HCT116 (cell line): ENCODE measurements around the gene RHD. TPM values are rescaled to one million over a fixed set of nuclear protein-coding genes. Genes with fewer than 3 reads are reported as not detected.
"Not testable (repeated sequence)": the region's sequence is repeated elsewhere in the genome, so short reads cannot be mapped to it uniquely, and the experiment has no call there.

ENCODE experiments used
- ATAC-seq: fragments of 200-7000 bp; cut with Tn5 transposase; 2 replicates; pipeline ENCODE4 v1.9.1; 2020; ENCODE audit warnings: mild to moderate bottlenecking, moderate library complexity
- BruUV-seq: library from RNA; stranded (reverse); fragments of 400-500 nt; replicated peaks from 2 replicates; lab custom pipeline; 2021; lab: Mats Ljungman, UMichigan
- CTCF ChIA-PET: fragments of 300-600 bp; sonication (Branson Sonifier 250); formaldehyde crosslinking; loops from one replicate; lab custom pipeline; 2021; ENCODE audit warnings: antibody characterized with exemption; lab: Charles Lee
- POLR2A ChIA-PET: fragments of 300-600, 350-600 bp; sonication (Branson Sonifier 250); formaldehyde crosslinking; loops from one replicate; lab custom pipeline; 2021; ENCODE audit warnings: antibody characterized with exemption; lab: Charles Lee
- RAD21 ChIA-PET, 2 experiments: fragments of 300-600 bp; sonication (Branson Sonifier 250); formaldehyde crosslinking; loops; one replicate each; lab custom pipeline; 2023; ENCODE audit warnings: low total read pairs in 2 of 2; ENCODE audit not compliant: uncharacterized antibody in 2 of 2, unreplicated experiment in 2 of 2, low non-redundant PET in 1 of 2; lab: Charles Lee
- DNase-seq: peaks from one replicate; pipeline ENCODE4 v3.0.0-alpha.2; 2010; ENCODE audit warnings: low read depth, low spot score
- H2AFZ ChIP-seq: fragments of 200-600 bp; shearing (Covaris generic), sonication (generic); 2 replicates; pipeline ENCODE4 v1.6.1; 2017; ENCODE audit warnings: low read depth, mixed run types, mixed read lengths, antibody characterized with exemption, low read length; ENCODE audit not compliant: poor library complexity, severe bottlenecking
- H3K27ac ChIP-seq: 2 replicates; pipeline ENCODE4 v1.5.1; 2012; ENCODE audit warnings: low read depth, low read length
- H3K27me3 ChIP-seq: fragments of 200-600 bp; sonication (generic); 2 replicates; pipeline ENCODE4 v1.6.1; 2016; ENCODE audit warnings: mixed run types, low read length, mixed read lengths; ENCODE audit not compliant: insufficient read depth
- H3K36me3 ChIP-seq, 2 experiments: fragments of 200-500 bp in 1 of 2; fragments of 200-600 bp in 1 of 2; sonication (Bioruptor generic) in 1 of 2; sonication (generic) in 1 of 2; 2 replicates each; pipeline versions ENCODE4 v1.5.1 to v1.6.1; 2014 to 2016; ENCODE audit warnings: low read length in 2 of 2, inconsistent platforms in 1 of 2, mixed read lengths in 1 of 2, mixed run types in 1 of 2; ENCODE audit not compliant: insufficient read depth in 2 of 2, control insufficient read depth in 1 of 2
- H3K4me1 ChIP-seq, 2 experiments: fragments of 200-600 bp in 1 of 2; sonication (generic) in 1 of 2; 2 replicates each; pipeline versions ENCODE4 v1.5.1 to v1.6.1; 2012 to 2017; ENCODE audit warnings: low read length in 2 of 2, inconsistent platforms in 1 of 2, mild to moderate bottlenecking in 1 of 2, mixed read lengths in 1 of 2, mixed run types in 1 of 2, moderate library complexity in 1 of 2; ENCODE audit not compliant: insufficient read depth in 2 of 2, control insufficient read depth in 1 of 2
- H3K4me2 ChIP-seq: fragments of 200-600 bp; sonication (generic); 2 replicates; pipeline ENCODE4 v1.6.1; 2017; ENCODE audit warnings: mixed run types, low read length, mixed read lengths
- H3K4me3 ChIP-seq, 2 experiments: fragments of 200-600 bp in 1 of 2; sonication (generic) in 1 of 2; replicated peaks in 1 of 2; 2 replicates each; pipeline ENCODE4 v1.5.1; 2011 to 2016; ENCODE audit warnings: low read length in 2 of 2, control low read depth in 1 of 2, low read depth in 1 of 2, mild to moderate bottlenecking in 1 of 2, mixed read lengths in 1 of 2, mixed run types in 1 of 2
- H3K79me2 ChIP-seq: fragments of 200-600 bp; sonication (generic); 2 replicates; pipeline ENCODE4 v1.6.1; 2017; ENCODE audit warnings: mild to moderate bottlenecking, mixed run types, low read length, moderate library complexity, mixed read lengths; ENCODE audit not compliant: insufficient read depth
- H3K9ac ChIP-seq: fragments of 200-600 bp; sonication (generic); 2 replicates; pipeline ENCODE4 v1.6.1; 2016; ENCODE audit warnings: low read length, mixed read lengths
- H3K9me2 ChIP-seq: fragments of 200-600 bp; sonication (generic), shearing (Covaris generic); 2 replicates; pipeline ENCODE4 v1.6.1; 2017; ENCODE audit warnings: mixed run types, mild to moderate bottlenecking, moderate library complexity; ENCODE audit not compliant: insufficient read depth
- H3K9me3 ChIP-seq, 2 experiments: fragments of 200-500 bp in 1 of 2; fragments of 200-600 bp in 1 of 2; sonication (Bioruptor generic) in 1 of 2; sonication (generic) in 1 of 2; 2 replicates each; pipeline ENCODE4 v1.6.1; 2014 to 2017; ENCODE audit warnings: low read length in 2 of 2, mixed read lengths in 2 of 2, inconsistent platforms in 1 of 2, low read depth in 1 of 2, mild to moderate bottlenecking in 1 of 2, mixed run types in 1 of 2, moderate library complexity in 1 of 2; ENCODE audit not compliant: control insufficient read depth in 1 of 2, insufficient read depth in 1 of 2
- H4K20me1 ChIP-seq: fragments of 200-600 bp; sonication (generic), shearing (Covaris generic); 2 replicates; pipeline ENCODE4 v1.6.1; 2017; ENCODE audit warnings: mixed run types, mild to moderate bottlenecking, moderate library complexity; ENCODE audit not compliant: insufficient read depth
- intact Hi-C: fragments of 100-400 bp; cut with micrococcal nuclease; formaldehyde crosslinking; loops from 2 replicates; pipeline ENCODE4 v1.10.0; 2022
- total RNA-seq: library from RNA; stranded (reverse); gene quantifications from one replicate; pipeline ENCODE4 v1.2.1, GENCODE V29; 2021; ENCODE audit not compliant: unreplicated experiment

The RHD gene
- total RNA-seq, 1 experiment from 2014 or later, result not detected

DNA sequence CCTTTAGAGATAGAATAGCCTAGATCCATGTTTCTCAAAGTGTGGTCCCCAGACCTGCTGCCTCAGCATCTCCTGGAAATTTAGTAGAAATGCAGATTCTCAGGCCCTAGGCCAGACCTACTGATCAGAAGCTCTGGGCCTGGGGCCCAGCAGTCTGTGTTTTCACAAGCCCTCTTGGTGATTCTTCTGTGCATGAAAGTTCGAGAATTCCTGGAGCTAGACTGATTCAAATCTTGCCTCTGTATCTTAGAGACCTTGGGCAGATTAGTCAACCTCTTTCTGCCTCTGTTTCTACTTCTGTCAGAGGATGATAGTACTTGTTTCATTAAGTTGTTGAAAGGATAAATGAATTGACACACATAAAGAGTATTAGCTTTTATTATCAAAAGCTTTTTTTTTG is 5.0 kb downstream of the RHD start:
- H3K4me2 ChIP-seq, H3K79me2 ChIP-seq, H3K4me1 ChIP-seq, H3K9ac ChIP-seq, H3K9me2 ChIP-seq, RAD21 ChIA-PET, H3K9me3 ChIP-seq, intact Hi-C loops, POLR2A ChIA-PET, H2AFZ ChIP-seq, H3K4me3 ChIP-seq, H3K27me3 ChIP-seq, CTCF ChIA-PET, ATAC-seq, H4K20me1 ChIP-seq, BruUV-seq, H3K36me3 ChIP-seq, DNase-seq, H3K27ac ChIP-seq: not testable (repeated sequence)

DNA sequence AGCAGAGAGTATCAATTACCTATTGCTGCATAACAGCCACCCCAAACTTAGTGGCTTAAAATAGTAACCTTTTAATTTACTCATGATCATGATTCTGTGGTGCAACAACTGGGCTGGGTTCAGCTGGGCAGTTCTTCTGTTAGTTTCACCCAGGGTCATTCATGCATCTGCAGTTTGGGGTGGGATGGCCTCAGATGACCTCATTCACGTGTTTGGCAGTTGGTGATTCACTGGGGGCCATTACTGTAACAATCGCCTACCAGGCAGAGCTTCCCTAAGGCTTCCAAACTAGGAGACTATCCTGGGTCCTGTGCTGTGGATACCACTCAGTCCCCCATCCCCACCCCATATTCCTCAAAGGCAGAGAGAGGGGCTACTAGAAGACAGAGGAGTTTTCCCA is 6.0 kb downstream of the RHD start:
- BruUV-seq, H3K79me2 ChIP-seq, RAD21 ChIA-PET, H3K9me2 ChIP-seq, ATAC-seq, H3K27ac ChIP-seq, H3K9ac ChIP-seq, H4K20me1 ChIP-seq, CTCF ChIA-PET, H3K27me3 ChIP-seq, intact Hi-C loops, POLR2A ChIA-PET, H3K36me3 ChIP-seq, H2AFZ ChIP-seq, H3K4me1 ChIP-seq, H3K4me2 ChIP-seq, DNase-seq, H3K9me3 ChIP-seq, H3K4me3 ChIP-seq: not testable (repeated sequence)

DNA sequence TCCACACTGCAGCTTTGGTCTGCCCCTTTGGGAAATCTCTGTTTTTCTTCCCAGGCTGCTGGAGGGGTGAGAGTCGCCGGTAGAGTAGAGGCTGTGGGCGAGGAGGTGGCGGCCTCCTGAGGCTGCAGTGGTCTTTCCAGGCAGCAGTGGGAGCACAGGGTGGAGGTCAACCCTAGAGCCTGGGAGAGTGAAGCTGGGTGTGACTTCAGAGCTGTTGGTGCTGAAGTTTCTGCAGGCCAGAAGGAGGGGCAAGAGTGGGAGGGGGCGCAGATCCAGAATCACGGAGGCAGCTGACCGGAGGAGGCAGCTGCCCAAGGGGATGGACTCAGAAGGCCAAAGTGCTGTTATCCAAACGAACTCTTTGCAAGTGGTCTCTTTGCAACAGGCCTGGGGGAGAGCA is 6.5 kb downstream of the RHD start:
- H2AFZ ChIP-seq, DNase-seq, intact Hi-C loops, BruUV-seq, H3K4me1 ChIP-seq, H3K27ac ChIP-seq, POLR2A ChIA-PET, H3K9ac ChIP-seq, CTCF ChIA-PET, H4K20me1 ChIP-seq, ATAC-seq, H3K4me3 ChIP-seq, H3K9me3 ChIP-seq, H3K4me2 ChIP-seq, H3K9me2 ChIP-seq, H3K36me3 ChIP-seq, H3K79me2 ChIP-seq, RAD21 ChIA-PET, H3K27me3 ChIP-seq: not testable (repeated sequence)

DNA sequence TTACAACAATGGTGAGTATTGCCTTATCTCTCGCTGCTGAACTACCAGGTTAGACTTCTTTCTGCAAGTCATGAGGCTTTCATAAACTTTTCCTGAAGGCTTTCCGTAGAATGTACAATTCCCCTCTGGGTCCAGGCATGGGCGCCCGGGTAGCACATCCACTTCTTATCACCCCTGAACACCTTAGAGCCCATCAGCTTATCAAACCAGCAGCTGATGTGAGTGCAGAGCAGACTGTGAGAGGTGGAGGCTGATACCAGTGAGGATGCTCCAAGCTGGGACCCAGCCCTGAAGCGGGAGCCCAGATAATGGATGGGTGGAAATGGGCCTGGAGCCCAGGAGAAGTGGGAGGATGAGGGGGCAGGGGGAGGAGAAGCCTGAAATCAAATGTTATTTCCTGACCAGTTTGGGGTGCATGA is 7.4 kb downstream of the RHD start:
- RAD21 ChIA-PET, H3K79me2 ChIP-seq, H3K4me1 ChIP-seq, H3K27me3 ChIP-seq, H3K9me2 ChIP-seq, H3K4me3 ChIP-seq, ATAC-seq, H3K27ac ChIP-seq, DNase-seq, H4K20me1 ChIP-seq, POLR2A ChIA-PET, H3K9ac ChIP-seq, H3K9me3 ChIP-seq, intact Hi-C loops, H3K4me2 ChIP-seq, H3K36me3 ChIP-seq, CTCF ChIA-PET, BruUV-seq, H2AFZ ChIP-seq: not testable (repeated sequence)

DNA sequence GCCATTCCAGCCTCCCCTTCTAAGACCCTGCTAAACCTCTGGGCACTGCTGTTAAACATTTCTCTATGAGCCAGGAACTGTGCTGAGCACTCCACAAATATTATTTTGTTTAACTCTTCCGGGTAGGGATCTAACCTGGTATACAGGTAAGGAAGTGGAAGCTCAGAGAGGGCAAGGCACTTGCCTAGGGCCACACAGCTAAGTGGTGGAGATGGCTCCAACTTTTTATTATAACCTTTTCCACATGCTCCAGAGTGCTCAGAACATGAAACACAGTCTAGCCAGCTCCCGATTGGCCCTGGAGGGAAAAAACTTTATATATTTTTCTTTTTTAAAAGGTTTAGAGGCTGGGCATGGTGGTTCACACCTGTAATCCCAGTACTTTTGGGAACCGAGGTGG is 13.6 kb downstream of the RHD start:
- DNase-seq, H3K27me3 ChIP-seq, RAD21 ChIA-PET, H3K36me3 ChIP-seq, BruUV-seq, H3K4me3 ChIP-seq, H3K9ac ChIP-seq, H3K79me2 ChIP-seq, H3K27ac ChIP-seq, CTCF ChIA-PET, H4K20me1 ChIP-seq, H2AFZ ChIP-seq, H3K9me2 ChIP-seq, H3K4me1 ChIP-seq, H3K9me3 ChIP-seq, ATAC-seq, H3K4me2 ChIP-seq, POLR2A ChIA-PET: not testable (repeated sequence)
- intact Hi-C loops, result loop anchor here (5.0 kb wide), 1 partner anchor 116 kb away; no protein-coding TSS in a partner anchor
